Iris pigment epithelial cell (primary cell): Measurements from ENCODE around the gene SLAIN1.
A peak's percentile ranks its signal among the peaks of the same experiment; 100 is the strongest.
"Not testable (repeated sequence)": the region's sequence is repeated elsewhere in the genome, so short reads cannot be mapped to it uniquely, and the experiment has no call there.

ENCODE experiments used
- DNase-seq: peaks from one replicate; pipeline ENCODE4 v3.0.0-alpha.2; 2011; ENCODE audit warnings: low read depth

Gene SLAIN1

DNA sequence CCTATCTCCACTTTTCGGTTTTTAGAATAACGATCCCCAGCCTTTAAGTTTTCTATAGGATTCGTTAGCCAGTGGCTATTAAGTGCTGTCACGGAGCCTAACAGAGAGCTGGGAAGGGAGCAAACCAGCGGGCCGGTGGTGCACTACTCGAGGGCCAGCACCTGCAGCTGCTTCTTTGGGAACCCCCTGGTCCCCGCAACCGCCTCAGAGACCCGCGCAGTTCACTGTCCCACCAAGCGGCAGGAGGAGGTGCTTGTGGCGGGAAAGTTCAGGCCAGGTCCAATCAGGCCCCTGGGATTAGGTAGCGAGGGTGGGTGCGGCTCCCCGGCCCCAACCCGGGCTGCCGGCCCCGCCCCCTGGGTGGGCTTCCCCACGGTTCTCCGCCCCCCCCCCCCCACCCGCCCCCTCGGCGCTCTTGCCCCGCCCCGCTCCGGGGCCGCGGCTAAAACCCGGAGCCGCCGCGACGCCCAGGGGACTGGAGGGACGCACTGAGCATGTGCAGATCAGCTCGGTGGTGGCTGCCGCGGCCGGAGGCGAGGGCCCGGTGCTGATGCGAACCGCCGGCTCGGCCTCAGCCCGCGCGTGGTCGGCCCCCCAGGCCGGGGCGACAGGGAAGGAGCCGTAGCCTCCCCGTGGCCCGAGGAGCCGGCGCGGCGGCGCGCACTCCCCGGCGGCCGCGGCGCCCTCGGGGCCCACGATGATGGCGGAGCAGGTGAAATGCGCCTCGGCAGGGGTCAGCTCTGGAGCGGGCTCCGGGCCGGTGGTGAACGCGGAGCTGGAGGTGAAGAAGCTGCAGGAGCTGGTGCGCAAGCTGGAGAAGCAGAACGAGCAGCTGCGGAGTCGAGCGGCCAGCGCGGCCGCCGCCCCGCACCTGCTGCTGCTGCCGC, at the start of gene SLAIN1:
SLAIN1 (plus strand) TSS at position 471 of the 887 bp plus-strand sequence; CDS start at position 698, 227 bp downstream.
- DNase-seq, result peak; percentile 30

DNA sequence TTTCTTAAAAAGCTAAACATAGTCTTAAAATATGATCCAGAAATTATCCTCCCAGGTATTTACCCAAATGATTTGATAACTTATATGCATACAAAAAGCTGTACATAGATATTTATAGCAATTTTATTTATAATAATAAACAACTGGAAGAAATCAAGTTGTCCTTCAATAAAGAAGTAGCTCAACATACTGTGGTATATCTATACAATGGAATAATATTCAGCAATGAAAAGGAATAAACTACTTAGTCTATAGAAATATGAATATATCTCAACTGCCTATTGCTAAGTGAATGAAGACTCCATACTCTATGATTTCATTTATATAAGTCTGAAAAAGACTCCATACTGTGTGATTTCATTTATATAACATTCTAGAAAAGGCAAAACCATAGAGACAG, 47.1 kb upstream of the SLAIN1 start:
- DNase-seq, result no peak

DNA sequence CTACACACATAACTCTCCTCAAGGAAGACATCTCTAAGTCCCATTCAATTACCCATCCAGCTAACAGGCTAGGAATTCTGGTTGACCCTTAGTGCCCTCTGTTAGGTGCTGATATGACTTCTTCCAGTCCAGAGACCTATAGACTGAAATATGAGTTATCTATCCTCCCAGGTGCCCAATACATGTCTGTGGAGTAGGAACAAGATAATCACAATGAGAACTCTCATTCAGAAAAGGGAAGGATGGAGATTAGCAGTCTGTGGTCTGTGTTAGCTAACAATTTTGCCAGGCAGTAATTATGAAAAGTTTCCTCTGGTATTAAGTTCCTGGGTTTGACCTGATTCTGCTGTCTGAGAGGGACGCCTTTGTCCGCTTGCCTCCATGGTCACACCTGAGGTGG, 44.2 kb upstream of the SLAIN1 start:
- no peak for DNase-seq

DNA sequence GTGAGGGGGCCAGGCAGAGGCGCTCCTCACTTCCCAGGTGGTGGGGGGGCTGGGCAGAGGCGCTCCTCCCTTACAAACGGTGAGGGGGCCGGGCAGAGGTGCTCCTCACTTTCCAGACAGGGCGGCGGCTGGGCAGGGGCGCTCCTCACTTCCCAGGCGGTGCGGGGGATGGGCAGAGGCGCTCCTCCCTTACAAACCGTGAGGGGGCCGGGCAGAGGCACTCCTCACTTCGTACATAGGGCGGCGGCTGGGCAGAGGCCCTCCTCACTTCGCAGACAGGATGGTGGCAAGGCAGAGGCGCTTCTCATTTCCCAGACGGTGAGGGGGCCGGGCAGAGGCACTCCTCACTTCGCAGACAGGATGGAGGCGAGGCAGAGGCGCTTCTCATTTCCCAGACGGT, 37.5 kb upstream of the SLAIN1 start:
- DNase-seq, result not testable (repeated sequence)

DNA sequence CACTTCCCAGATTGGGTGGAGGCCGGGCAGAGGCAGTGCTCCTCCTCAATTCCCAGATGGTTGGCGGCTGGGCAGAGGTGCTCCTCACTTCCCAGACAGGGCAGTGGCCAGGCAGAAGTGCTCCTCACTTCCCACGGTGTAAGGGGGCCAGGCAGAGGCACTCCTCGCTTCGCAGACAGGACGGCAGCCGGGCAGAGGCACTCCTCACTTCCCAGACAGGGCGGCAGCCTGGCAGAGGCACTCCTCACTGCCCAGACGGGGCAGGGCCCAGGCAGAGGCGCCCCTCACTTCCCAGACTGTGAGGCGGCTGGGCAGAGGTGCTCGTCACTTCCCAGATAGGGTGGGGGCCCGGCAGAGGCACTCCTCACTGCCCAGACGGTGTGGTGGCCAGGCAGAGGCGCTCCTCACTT, 36.6 kb upstream of the SLAIN1 start:
- no peak for DNase-seq

DNA sequence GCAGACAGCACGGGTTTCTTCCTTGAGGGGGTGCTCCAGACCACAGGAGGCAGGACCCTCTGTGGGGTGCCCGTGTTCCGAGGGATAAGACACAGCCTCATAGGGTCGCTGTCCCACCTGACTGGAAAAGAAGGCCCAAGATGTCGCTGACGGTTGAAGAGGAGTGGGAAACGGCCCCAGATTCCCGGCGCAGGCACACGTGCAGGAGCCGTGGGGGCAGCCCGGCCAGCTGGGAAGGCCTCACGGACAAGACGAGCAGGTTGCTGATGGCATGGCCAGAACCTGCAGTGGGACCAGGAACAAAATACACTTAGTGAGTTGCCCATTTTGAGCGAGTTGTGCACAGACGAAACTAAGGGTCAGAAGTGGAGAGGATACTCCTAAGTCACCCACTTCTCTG, 35.2 kb upstream of the SLAIN1 start:
- DNase-seq, result not testable (repeated sequence)

DNA sequence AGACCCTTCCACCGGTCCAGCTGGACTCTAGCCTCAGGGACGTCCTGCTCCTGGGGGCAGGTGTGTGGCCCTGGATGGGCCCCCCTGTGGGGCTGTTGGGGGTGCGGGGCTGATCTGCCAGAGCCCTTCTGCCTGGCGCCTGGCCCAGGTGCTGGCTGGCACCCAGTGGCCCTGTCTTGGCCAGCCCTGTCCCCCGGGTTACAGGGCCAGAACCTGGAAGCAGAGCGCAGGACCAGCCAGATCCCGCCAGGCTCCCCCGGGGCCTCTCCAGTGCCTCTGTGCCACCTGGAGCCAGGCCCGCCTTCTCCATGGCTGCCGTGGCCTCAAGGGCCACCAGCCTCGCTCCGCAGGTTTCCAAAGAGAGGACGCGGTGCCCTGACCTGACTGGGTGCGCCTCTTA, 34.7 kb upstream of the SLAIN1 start:
- not testable (repeated sequence) for DNase-seq

DNA sequence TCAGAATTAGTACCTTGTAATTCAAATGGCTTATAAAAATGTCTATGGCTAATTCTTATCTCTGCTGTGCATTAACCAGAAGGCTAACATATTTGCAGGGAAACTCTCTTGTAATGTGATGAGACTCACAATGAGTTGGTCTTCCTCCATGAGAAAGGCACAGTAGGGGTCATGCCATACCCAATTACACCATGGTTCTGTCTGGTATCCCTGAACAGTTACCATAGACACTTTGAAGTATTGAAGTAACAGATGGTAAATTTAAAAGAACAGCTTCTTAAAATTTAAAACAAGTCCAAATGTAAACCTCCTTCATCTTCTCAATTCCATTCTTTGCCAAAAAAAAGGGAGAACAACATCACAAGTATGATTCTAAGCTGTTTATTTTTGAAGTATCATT, 22.6 kb upstream of the SLAIN1 start:
- no peak for DNase-seq

DNA sequence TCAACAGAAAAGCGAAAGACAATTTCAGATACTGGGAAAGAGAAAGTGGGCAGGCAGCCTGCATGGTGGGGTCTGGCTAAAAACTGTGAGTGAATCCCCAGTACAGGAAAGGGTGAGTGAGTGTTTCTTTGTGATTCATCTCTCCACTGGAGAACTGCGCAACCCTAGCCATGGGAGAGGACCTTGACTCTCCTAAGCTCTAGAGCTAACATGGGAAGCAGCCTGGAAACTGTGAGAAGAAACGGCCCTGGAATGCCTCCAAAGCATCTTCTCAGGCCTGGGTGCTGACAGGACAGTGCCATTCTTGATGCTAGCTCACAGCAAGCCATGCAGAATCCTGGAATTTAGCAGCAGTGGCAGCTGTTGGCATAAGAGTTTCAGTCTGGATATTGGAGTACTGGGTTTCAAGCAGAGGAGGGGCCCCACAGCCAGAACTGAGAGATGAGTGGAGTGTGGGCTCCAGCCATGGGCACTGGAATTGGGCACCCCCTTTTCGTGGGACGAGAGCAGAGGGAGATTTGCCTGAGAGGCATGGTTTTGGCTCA, 18.7 kb upstream of the SLAIN1 start:
- DNase-seq, result no peak

DNA sequence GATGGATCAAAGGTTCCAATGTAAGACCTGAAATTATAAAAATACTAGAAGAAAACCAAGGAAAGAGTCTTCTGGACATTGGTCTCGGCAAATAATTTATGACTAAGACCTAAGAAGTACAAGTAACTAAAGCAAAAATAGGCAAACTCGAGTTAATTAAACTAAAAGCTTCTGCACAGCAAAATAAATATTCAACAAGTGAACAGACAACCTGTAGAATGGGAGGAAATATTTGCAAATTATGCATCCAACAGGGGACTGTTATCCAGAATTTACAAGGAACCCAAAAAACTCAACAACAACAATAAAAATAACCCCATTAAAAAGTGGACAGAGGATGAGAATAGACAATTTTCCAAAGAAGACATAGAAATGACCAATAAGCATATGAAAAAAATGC, 9.7 kb upstream of the SLAIN1 start:
- DNase-seq, result no peak

DNA sequence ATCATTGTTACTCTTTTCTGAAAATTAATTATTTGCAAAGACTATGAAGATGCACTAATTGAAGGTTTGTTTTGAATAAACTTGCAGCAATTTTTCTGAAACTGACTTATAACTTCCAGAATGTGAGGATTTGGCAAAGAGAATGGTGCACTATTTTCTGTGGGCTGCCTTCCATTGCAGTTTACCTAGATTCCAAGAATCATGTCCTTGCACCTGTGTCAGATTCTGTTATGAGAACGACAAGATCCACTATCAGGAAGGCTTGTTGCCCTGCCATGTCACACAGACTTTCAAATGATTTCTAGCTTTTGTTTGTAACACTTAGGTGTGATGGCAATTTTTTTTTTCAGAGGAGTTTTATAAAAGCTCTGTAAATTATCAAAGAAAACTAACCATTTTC, 5.6 kb upstream of the SLAIN1 start:
- DNase-seq, result no peak

DNA sequence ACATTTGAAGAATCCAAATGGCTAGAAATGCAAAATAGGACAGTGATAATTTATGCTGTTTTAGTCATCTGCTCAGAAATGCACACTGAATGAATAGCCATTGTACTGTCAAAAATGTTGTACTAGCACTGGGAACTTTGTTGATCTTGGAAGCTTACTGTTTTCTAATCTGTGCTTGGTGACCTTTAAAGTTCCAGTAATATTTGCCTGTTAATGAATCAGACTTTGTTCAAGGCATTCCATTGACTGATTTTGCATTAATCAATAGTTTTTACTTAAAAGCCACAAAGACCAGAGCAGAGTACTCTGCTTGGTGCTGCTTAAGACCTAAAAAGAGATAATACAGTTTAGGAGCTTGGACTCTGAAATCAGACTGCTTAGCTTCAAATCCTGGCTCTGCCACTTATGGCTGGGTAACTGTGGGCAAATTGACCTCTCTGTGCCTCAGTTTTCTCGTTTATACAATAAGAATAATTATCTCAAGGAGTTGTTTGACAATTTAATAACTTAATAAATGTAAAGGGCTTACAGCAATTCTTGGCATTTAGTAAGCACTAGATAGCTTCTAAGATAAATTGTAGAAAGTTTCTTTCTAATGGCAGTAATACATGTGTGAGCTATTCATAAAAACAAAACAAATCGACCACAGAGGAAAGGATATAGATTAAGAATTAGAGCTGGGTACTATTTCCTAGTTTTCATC, 4.6 kb upstream of the SLAIN1 start:
- DNase-seq, result no peak

DNA sequence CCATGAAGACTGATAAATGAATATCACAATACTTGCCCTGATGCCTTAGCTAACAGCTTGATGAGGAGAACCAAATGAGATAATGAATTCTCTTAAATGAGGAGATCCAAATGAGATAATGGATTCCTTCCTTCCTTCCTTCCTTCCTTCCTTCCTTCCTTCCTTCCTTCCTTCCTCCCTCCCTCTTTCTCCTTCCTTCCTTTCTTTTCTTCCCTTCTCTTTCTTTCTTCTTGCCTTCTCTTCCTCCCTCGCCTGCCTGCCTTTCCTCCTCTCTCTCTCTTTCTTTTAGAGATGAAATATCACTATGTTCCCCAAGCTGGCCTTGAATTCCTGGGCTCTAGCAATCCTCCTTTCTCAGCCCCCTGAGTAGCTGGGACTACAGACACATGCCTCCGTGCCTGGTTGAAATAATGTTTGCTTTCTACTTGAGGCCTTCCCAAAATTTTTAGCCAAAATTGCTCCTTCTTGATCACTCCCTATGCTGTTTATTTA, 4.0 kb upstream of the SLAIN1 start:
- no peak for DNase-seq

DNA sequence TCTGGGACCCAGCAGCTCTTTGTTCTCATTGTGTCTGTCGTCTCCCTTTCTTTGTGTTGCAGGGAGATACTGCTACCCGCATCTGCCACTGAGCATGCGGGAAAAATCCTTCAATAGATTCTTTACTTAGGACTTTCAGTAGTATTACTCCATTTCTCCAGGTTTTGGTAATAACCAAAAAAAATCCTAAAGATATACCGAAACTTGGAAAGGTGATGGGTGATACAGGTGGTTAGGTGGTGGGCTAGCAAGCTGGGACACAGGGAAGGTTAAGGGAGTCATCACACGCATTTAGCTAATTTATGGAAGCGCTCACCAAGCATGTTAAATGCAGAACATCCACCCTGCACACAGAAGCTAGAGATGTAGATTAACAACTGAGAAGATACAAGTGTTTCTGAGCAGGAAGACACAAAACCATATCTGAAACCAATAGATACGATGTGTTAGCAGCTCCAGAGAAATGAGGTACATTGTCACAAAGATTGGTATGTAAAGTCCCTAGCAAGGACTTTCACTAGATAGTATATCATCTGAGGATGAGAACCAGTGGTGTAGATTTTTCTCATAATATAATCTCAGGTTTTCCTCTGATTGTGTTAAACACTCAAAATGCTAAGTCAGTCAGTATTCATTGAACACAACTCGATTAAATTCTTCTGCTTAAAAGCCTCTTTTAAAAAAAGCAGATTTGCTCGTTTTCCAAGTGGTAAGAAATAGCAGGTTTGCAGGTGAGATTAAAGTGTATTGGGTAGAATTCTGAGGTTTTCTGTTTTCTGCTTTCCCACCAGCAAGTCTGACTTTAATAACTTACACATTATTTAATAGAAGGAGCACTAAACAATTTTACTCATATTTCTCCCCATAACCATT, 1.2 kb upstream of the SLAIN1 start:
- DNase-seq, result peak; percentile 1

DNA sequence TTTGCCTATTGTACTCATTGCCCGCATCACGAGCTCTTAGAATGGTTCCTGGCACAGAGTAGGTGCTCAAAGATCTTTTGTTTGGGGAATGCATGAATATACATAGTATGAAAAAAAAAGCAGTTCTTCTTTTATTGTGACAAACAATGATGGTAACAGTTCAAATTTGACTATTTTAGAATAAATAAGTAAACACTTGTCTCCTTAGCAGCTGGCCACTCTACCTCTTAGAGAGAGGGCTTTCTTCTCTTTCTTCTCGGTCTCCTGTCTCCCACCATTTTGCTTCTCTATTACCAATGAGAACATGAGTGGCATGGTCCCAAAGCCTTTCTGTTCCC, 639 bp upstream of the SLAIN1 start:
- DNase-seq, result no peak

DNA sequence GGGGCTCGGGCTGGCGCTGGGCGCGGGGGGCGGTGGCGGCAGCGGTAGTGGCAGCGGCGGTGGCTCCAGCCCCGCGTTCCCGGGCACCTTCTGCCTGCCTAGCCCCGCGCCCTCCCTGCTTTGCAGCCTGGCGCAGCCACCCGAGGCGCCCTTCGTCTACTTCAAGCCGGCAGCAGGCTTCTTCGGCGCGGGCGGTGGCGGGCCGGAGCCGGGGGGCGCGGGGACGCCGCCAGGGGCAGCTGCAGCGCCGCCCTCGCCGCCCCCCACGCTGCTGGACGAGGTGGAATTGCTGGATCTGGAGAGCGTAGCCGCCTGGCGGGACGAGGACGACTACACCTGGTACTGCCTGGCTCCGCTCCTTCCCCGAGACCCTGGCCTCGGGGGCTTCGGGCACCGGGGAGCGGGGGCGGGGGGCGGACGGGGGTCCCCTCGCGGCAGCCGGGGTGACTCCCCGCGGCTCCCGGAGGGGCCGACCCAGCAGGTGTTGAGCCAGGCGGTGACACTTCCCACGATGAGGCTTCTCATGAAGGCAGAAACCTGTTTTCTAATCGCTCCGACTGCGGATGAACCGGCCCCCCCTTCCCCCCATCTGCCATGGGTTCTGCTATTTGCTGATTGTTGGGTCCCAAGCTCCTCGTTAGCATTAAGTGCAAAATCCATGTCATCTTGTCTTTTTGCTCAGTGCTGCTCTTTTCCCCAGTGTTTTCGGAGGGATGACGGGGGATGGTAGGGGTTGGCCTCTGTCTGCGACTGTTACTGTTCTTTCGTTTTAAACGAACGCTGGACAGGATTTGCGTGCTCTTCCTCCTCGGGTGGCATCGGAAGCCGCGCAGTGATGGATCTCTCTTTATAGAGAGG, 943 bp downstream of the SLAIN1 start:
- DNase-seq, result peak; percentile 3

DNA sequence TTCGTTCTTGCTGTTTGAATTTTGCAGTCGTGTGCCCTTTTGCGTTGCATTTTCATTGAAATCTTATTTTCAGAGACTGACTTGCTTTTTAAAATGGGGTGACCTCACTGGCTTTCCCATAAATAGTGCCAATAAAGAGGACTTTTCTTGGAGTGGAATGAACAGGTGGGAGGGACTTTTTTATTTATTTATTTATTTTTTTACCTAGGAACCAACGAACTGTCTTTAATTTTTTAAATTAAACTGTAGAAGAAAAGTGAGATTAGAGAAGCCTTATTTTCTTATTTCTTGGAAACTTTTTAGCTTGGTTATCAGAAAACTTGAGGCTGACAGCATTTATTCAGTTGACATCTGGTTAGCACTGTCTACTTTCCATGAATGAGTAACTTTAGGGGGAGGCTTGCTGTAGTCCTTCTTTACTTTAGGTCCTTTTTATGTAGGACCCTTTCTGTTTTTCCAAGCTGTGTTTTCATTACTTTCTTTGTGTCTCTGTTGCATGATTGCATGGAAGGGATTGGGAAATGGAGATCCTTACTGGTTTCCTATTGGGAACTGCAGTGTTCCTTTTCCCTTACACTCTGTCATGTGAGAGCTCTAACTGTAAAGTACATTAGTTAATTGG, 1.7 kb downstream of the SLAIN1 start:
- no peak for DNase-seq

DNA sequence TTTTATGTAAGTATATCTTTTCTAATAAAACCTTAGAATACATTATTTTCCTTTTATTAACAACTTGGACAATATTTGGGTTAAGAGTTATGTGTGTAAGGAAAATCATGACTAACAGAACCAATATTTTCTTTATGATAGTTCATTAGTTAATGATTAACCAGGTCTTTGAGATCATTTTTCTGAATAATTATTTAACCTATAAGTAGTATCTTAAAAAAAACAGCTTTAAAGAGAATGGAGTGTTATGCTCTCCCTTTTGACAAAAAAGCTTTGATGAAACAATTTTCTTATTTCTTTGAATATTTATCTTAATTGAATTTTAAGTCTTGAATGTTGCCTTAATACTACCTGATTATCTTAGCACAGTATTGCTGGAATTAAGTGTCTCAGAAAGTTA, 3.8 kb downstream of the SLAIN1 start:
- DNase-seq, result no peak

DNA sequence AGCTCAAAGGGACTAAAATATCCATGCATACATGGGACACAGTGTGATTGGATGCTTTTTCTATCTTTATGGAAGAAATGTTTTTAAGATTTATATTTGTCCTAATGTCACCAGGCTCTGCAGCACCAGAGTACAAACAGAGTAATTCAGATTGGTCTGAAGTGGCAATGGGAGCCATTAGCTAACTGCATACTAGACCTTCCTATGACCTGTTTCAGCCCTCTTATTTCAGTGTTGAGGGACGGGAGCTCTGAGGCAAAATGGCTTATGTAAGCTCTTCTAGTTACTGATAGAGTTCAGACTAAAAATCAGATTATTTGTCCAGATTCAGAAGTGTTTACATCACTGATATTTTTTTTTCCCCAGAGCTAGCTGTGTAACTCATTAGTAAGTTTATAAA, 4.9 kb downstream of the SLAIN1 start:
- DNase-seq, result no peak

DNA sequence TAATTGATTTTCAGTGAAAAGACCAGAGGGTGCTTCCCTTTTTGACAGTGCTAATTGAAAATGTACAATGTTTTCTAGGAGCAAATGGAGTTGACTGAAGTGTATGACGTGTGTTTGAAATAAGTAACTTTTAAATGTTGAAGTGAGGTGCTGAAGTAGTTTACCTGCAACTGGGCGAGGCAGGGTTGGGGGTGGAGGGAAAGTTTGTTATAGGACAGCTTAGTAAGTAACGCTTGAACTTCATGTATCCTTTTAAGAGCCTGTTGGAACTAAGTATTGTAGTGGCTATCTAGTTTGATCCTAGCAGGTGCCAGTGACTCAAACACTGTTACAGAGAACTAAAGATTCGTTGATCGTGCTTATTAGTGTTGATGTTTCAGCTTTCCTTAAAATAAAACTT, 5.9 kb downstream of the SLAIN1 start:
- no peak for DNase-seq
